ENCODE data around the gene RBCK1.
"Not testable (repeated sequence)": the region's sequence is repeated elsewhere in the genome, so short reads cannot be mapped to it uniquely, and the experiment has no call there.

- not testable (repeated sequence) for TF ChIP-seq CTCF, POLR2A, POLR2AphosphoS5, EP300 (IDR thresholded peaks at IDR 0.05)
Observed at GRCh38 chr20:393296-393695, 14.8 kb upstream of the RBCK1 start.

Data from stomach (tissue), 4 donors.